GM18505 (cell line): Measurements from ENCODE around the gene DDIT3.
"Not testable (repeated sequence)": the region's sequence is repeated elsewhere in the genome, so short reads cannot be mapped to it uniquely, and the experiment has no call there.

ENCODE experiments used
- ATAC-seq: cut with Tn5 transposase; IDR thresholded peaks from one replicate; pipeline ENCODE4 v1.9.1; 2021; ENCODE audit not compliant: unreplicated experiment
- POLR2A ChIP-seq: IDR thresholded peaks from 4 replicates; pipeline ENCODE4 v1.6.1; 2011; ENCODE audit warnings: borderline replicate concordance; ENCODE audit not compliant: insufficient read depth, insufficient read length; ENCODE audit errors: extremely low read depth

Gene DDIT3, protein sequence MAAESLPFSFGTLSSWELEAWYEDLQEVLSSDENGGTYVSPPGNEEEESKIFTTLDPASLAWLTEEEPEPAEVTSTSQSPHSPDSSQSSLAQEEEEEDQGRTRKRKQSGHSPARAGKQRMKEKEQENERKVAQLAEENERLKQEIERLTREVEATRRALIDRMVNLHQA

GRCh38 chr12:57520053-57520818 is at the start of gene DDIT3:
TSS of gene DDIT3 (minus strand) at chr12:57520514. CDS start at chr12:57517406, 3,108 bp downstream.
- ATAC-seq = peak; percentile 68
- peak; percentile 100 for TF ChIP-seq POLR2A

DNA sequence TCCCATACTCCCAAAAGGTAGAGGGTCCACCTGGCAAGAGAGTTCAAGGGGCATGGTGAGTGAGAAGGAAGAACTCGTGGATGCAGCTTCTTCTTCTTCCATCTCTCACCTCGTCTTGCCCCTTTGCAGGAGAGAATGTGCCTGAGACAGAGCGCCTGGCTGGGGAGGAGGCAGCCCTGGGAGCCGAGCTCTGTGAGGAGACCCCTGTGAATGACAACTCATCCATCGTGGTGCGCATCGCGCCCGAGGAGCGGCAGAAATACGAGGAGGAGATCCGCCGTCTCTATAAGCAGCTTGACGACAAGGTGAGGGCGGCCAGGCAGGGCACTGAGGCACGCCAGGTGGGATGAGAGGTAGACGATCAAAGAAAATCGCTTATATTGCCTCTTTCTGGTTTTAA is 49.5 kb upstream of the DDIT3 start:
- TF ChIP-seq POLR2A = no peak
- no peak for ATAC-seq

DNA sequence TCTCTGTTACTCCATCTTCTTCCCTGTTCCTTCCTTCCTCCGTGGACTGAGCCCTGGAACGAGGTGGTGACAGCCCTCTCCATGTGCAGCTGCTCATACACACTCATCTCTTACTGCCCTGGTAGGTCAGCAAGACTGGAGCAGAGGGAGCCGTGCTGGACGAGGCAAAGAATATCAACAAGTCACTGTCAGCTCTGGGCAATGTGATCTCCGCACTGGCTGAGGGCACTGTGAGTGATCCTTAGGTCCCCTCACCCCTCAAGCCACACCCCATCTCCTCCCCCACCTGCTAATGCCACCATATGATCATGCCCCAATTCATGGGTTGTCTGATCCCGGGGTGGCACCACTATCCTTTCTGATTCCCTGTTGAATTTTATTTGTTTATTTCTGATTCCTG is 48.5 kb upstream of the DDIT3 start:
- ATAC-seq = no peak
- no peak for TF ChIP-seq POLR2A

GRCh38 chr12:57564178-57564740 is 43.9 kb upstream of the DDIT3 start:
- ATAC-seq = no peak
- TF ChIP-seq POLR2A = no peak

DNA sequence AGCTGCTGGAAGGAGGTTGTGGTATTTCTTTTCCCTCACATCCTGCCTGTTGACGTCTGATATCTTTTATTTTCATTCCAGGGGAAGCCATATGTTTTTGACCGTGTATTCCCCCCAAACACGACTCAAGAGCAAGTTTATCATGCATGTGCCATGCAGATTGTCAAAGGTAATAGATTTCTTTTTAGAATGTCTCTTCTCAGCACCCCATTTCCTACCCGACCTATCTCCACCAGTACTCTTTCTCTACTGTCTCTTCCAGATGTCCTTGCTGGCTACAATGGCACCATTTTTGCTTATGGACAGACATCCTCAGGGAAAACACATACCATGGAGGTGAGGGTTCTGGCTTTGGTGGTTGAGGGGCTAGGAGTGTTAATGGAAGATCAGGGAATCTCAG is 43.0 kb upstream of the DDIT3 start:
- ATAC-seq = no peak
- TF ChIP-seq POLR2A = no peak

- not testable (repeated sequence) for ATAC-seq
Observed at GRCh38 chr12:57561117-57561516, 40.8 kb upstream of the DDIT3 start.

DNA sequence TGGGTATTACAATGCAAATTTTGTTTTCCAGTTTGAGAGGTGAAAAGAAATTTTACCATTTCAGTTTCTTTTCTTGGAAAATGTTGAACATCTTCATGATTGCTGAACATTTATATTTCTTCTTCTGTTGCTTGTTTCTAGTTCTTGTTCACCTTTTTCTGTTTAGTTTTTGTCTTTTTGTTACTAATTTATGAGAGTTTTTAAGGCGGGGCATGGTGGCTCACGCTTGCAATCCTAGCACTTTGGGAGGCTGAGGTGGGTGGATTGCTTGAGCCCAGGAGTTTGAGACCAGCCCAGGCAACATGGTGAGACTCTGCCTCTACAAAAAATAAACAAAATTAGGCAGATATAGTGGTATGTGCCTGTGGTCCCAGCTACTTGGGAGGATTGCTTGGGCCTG is 40.2 kb upstream of the DDIT3 start:
- no peak for TF ChIP-seq POLR2A
- no peak for ATAC-seq

DNA sequence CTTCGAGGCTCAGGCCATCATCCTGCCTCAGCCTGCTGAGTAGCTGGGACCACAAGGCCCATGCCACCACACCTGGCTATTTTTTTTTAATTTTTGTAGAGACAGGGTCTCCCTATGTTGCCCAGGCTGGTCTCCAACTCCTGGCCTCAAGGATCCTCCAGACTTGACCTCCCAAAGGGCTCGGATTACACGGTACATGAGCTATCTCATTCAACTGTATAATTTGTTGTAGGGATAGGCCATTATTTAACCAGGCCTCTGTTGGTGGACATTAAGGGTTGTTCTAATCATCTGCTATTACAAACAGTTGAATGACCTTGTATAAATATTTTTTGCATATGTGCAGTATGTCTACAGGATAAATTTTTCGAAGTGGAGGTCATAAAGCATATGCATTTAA is 38.5 kb upstream of the DDIT3 start:
- ATAC-seq = no peak
- no peak for TF ChIP-seq POLR2A

- no peak for ATAC-seq
- no peak for TF ChIP-seq POLR2A
Observed at GRCh38 chr12:57554897-57555296, 34.6 kb upstream of the DDIT3 start.

- ATAC-seq = no peak
- TF ChIP-seq POLR2A = no peak
Observed at GRCh38 chr12:57554453-57554852, 34.1 kb upstream of the DDIT3 start.

DNA sequence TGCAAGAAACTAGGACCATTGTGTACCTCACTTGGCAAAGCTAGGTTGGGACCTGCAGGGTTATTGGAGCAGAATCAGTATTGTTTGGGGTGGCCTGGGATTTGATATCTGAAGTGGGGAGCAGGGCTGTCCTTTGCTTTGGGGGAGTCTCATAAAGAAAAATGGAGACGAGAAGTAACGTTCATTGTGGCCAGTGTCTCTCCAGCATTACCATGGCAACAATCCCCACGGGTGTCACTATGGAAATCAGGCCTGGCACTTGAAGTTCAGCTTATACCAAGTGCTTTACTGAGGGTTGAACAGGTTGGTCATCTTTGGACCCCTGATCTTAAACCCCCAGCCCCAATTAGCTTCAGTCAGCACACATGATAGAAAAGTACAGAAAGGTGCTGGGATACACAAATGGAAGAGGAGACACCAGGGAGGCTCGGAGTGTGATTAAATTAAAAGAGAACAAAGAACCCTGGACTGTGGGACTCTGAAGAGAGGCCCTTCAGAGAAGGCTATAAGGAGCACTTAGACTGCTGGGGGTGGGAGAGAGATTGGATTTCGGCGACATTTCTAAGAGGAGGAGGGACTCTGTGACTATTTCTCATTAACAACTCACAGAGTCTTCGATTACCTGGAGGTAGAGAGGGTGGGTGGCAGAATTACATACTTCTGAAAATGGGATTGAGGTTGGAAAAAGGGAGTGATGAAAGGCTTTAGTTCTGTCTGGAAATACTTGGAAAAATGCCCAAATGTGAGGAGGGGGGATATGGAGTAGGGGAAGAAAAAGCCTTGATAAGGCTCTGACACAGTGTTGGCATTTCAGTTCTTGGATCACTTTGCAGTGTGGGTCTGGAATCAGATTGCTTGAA is 33.3 kb upstream of the DDIT3 start:
- ATAC-seq = no peak
- no peak for TF ChIP-seq POLR2A

GRCh38 chr12:57552835-57553313 is 32.6 kb upstream of the DDIT3 start:
- no peak for TF ChIP-seq POLR2A
- ATAC-seq = no peak

GRCh38 chr12:57552306-57552651 is 32.0 kb upstream of the DDIT3 start:
- no peak for TF ChIP-seq POLR2A
- no peak for ATAC-seq

- no peak for ATAC-seq
Observed at GRCh38 chr12:57551637-57552305, 31.5 kb upstream of the DDIT3 start.

More at GRCh38 chr12:57551637-57552305, 31.5 kb upstream of the DDIT3 start:
- no peak for TF ChIP-seq POLR2A
